PC-9 (cell line): ENCODE results near the gene AK5.

ENCODE experiments used
- EZH2 ChIP-seq: fragments of 200-600 bp; sonication (generic); IDR thresholded peaks from 2 replicates; pipeline ENCODE4 v1.8.0; 2017; ENCODE audit warnings: antibody characterized with exemption, low read depth
- TF ChIP-seq, protein P1 (sequence below): fragments of 200-600 bp; sonication (generic); conservative IDR thresholded peaks from 2 replicates; pipeline ENCODE4 v1.6.1; 2017; ENCODE audit warnings: mixed run types, antibody characterized with exemption, mild to moderate bottlenecking, moderate library complexity

DNA sequence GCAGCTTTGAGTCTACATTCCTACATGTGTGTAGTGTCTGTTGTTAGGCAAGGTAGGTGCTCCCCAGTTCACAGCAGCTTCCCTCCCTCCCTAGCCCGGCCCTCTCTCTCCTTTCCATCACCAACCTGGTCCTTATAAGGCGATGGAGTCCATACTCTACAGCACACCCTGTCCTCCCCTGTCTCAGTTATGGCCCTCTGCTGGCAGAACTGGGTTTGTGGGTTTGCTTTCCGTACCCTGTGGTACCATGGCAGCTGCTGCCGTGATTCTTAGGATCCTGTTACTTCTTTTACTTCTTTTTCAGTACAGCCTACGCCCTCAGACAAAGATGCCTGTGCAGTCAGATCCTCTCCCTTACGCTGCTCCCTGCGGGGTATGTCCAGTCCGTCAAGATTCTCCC, 31.7 kb downstream of the AK5 start:
- TF ChIP-seq, protein P1, sequence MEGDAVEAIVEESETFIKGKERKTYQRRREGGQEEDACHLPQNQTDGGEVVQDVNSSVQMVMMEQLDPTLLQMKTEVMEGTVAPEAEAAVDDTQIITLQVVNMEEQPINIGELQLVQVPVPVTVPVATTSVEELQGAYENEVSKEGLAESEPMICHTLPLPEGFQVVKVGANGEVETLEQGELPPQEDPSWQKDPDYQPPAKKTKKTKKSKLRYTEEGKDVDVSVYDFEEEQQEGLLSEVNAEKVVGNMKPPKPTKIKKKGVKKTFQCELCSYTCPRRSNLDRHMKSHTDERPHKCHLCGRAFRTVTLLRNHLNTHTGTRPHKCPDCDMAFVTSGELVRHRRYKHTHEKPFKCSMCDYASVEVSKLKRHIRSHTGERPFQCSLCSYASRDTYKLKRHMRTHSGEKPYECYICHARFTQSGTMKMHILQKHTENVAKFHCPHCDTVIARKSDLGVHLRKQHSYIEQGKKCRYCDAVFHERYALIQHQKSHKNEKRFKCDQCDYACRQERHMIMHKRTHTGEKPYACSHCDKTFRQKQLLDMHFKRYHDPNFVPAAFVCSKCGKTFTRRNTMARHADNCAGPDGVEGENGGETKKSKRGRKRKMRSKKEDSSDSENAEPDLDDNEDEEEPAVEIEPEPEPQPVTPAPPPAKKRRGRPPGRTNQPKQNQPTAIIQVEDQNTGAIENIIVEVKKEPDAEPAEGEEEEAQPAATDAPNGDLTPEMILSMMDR = no peak
- TF ChIP-seq EZH2 = no peak
